Activated T-cell treated with anti-CD3 and anti-CD28 coated beads for 4 hours (primary cell): ENCODE data around the gene CCSER1.
"Not testable (repeated sequence)": the region's sequence is repeated elsewhere in the genome, so short reads cannot be mapped to it uniquely, and the experiment has no call there.

ENCODE experiments used
- DNase-seq: peaks from one replicate; pipeline ENCODE4 v3.0.0-alpha.2; 2020

Gene CCSER1

DNA sequence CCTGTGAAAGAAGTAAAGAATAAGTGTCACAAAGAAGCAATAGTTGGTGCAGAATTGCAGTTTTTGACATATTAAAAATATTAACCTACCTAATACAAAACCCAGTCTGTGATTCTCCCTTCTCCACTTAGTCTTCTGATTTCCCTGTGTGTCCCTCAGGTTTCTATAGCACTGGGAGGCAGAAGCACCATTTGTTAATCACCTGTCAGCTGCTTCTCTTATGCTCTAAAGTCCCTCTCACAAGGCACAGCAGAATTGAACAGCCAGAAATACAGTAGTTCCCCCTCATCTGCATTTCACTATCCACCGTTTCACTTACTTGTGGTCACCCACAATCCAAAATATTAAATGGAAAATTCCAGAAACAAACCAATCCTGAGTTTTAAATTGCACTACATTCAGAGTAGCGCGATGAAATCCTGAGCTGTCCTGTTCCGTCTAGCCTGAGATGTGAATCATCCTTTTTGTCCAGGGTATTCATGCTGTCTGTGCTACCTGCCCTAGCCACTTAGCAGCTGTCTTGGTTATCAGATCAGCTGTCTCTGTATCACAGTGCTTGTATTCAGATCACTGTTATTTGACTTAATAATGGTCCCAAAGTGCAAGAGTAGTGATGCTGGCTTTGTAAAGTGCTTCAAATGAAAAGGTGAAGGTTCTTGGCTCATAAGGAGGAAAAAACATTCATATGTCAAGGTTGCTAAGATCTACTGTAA lies 1192.5 kb downstream of the CCSER1 start:
- DNase-seq: no peak

DNA sequence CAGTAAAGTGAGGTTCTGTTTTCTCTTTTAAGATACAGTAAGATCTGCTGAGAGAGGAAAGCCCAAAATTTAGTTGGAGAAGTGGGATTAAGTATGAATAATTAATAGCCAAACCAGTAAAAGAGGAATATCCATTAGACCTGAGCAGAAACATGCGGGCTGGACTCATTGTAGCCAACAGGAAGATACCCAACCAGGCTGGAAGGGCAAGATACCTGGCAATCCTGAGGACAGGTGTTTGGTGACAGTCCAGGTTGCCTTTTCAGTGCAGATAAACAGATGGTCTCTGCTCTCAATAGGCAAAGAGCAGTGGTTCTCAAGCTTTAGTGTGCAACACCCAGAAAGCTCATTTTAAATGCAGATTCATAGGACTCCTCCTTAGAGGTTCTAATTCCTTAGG lies 1195.8 kb downstream of the CCSER1 start:
- DNase-seq: no peak

DNA sequence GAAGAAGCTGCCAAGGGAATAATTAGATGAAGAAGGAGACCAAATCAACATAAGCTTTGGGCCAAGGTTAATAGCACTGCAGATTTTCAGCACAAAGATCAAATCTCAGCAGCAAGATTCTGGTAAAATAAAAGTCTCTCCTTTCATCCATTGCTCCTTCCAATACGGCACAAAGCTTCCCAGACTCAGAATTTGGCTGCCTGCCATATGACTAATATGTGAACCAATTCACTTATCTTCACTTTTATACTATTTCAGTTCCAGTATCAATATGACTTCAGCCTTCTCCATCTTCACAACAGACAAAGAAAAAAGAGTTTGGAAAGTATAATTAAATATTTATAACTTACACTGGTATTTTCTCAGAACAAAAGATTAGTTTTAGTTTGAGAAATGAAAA lies 1198.3 kb downstream of the CCSER1 start:
- DNase-seq: no peak

DNA sequence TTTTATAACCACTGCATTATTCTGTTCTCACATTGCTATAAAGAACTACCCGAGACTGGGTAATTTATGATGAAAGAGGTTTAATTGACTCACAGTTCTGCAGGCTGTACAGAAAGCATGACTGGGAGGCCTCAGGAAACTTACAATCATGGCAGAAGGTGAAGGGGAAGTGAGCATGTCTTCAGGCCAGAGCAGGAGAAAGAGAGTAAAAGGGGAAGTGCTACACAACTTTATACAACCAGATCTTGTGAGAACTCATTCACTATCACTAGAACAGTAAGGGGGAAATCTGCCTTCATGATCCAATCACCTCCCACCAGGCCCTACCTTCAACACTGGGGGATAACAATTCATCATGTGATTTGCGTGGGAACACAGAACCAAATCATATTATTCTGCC lies 1199.0 kb downstream of the CCSER1 start:
- not testable (repeated sequence) for DNase-seq

DNA sequence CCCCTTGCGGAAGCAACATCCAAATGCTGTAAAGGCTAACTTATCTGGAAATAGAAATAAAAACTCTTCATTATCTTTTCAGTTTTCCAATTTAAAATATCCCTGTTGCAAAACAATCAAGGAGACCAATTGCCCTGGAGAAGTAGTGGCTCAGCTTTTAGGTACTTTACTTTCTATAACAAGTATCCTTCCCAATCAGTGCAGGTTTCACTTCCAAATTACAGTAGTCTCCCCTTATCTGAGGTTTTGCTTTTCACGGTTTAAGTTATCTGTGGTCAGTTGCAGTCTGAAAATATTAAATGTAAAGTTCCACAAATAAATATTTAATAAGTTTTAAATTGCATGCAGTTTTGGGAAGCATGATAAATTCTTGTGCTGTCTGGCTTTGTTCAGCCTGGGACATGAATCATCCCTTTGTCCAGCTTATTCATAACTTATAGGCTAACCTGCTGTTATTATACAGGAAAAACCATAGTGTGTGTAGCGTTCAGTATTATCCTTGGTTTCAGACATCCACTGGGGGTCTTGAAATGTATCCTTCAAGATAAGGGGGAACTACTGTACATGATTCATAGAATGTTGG lies 1203.5 kb downstream of the CCSER1 start:
- no peak for DNase-seq

DNA sequence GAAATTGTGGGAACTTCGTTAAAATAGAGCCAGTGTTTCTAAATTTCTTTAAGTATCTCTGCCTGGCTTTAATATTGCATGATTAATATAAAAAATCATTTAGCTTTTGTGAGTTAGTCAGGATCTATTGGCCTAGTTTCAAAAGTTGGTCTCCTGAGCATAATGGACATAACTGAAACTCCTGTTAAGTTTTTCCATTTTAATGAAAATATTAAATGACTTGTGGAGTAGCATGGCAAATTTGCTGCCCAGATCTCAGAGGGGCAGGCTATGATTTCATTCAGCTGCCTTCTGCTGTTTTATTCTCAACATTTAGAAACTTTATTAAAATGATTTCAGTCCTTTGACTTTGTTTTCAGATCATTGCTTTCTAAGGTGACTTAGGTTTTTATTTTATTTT lies 1213.6 kb downstream of the CCSER1 start:
- DNase-seq: no peak

DNA sequence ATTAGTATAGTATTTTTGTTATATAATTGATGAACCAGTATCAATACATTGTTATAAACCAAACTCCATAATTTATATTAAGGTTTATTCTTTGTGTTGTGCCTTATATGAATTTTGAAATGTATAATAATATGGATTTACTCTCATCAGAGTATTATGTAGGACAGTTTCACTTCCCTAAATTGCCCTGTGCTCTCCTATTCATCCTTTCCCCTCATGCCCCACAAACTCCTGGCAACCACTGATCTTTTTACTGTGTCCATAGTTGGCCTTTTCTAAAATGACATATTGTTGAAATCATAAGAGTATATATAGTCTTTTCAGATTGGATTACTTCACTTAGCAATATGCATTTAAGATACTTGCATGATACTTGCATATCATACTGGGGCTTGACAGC lies 1218.4 kb downstream of the CCSER1 start:
- DNase-seq: no peak

DNA sequence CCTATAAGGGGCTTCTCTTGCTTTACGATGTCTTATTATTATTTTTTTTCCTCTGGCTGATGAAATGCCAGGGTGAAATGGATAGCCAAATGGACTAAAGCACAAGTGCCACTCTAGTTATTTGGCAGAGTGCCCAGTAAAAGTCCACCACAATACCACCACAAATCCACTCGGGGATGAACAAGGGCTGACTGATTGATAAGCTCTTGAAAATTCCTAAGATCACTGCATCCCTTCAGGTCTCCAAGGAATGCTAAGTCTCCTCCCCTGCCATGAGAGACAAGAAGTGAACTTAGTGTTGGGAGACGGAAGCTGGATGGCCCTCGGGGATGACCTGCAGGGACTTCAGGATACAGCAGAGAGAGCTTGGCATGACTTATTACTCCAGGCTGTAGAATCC lies 1229.3 kb downstream of the CCSER1 start:
- not testable (repeated sequence) for DNase-seq

DNA sequence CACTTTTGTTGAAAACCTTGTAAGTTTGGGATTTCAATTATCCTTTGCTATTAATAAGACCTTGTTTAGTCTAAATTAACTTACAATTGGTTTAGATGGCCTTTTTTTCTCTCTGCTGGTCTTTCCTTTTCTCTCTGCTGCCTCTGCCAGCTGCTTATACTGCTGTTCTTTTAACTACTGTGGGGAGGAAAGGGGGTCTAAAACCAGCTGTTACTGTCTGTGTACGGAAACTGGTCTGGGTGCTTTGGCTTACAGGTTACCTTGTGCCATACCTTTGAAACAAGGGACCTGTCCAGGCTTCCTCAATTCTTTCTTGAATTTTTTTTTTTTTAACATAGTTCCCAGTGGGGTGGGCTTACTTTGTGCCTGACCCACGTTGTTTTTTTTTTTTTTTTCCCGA lies 1230.8 kb downstream of the CCSER1 start:
- not testable (repeated sequence) for DNase-seq

DNA sequence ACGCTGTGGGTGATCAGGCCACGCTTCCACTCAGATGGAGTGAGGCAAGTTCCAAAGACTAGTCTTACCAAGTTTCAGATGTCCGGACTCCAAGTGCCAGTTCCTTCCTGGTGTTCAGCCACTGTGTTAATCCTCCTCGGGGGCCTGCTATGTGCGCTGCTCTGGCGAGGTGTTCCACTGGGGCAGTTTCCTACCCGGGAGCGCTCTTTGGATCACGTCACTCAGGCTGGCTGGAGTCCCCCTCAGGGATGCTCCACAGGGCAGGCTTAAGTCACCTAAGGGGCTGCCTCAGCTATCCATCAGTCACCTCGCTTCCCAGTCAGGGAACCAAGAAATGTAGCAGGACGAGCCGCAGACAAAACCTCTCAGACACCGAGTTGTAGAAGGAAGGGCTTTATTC lies 1231.4 kb downstream of the CCSER1 start:
- not testable (repeated sequence) for DNase-seq

DNA sequence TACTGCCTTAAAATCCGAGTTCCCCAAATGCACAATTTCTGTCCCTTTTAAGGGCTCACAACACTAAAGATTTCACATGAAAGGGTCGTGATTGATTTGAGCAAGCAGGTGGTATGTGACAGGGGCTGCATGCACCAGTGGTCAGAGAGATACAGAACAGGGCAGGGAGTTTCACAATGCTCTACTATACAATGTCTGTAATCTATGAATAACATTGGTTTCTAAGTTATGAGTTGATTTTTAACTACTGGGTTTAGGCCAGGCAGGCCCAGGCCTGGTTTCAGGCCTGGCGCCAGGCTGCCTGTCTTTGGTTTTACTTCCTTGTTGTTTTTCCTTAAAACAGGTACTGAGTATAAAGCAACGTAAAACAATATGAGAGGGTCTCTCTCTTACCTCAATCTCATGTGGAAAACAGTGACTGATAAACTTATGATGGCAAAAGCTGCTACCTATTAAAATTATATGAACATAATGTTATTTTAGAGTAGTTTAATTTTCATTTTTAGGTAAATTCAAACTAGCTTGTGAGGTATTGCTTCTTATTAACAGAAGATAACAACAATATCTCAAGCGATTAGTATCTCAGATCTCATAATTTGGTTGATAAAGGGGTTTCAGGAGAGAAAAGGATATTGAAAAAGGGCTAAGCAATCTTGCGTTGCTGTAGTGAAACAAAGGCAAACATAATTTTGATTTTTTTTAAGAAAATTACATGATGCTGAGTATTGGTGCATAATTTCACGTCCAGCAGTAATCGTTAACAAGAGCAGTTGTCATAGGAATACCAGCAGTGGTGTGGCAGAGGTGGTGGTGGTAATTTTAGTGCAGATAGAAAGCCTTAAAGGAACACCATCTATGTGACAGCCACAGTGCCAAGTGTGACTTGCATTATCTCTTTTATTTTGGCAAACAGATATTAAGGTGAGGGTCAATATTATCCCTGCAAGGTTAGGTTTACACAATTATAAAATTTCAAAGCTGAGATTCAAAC lies 1232.1 kb downstream of the CCSER1 start:
- DNase-seq: no peak

DNA sequence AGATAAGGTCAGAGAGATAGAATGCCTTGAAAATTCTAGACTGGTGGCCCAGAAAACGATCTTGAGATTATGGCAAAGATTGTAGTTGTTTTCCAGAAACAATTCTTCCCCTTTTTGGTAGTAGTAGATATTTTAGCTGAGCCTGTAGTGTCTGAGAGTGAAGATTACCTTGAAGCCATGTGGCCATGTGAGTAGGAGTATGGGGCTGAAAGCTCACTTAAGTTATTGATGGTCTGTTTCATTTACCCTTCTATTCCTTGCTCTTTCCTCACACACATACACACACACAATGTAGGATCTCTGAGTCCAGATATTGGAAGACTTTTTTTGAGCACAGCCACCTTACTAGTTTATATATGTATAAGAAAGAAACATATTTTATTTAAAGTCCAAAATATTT lies 1234.9 kb downstream of the CCSER1 start:
- no peak for DNase-seq

DNA sequence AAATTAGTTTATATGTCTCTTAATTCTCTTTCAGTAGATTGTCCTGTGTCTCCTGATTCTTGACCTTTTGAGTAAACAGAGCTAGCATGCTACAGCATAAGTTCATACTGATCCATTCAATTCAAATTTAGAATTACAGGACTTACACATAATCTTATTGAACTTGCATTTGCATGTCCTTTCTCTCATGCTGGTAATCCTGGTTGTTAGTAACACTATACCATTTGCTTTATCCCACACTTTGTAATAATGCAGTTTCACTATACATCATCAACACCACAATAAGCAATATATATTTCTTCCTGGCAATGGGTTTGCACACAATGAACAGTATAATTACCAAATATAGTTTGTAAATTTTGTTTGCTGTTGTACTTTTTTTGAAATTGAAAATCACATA lies 1239.4 kb downstream of the CCSER1 start:
- no peak for DNase-seq

DNA sequence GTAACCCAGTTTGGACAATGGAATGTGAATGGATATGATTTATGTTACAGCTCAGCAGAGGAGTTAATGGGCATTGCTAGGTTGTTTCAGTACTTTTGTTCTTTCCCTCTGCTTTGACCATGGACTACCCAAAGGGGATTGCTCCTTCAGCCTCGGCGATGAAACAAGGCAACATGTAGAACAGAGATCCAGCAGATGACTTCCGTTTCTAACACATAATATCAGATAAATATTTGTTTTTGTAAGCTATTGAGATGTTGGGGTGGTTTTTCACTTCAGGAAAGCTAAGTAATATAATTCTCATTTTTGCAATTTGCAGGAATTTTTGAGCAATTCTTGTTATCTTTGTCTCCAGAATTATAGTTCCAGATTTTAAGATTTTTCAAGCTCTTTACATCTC lies 1241.9 kb downstream of the CCSER1 start:
- DNase-seq: no peak

DNA sequence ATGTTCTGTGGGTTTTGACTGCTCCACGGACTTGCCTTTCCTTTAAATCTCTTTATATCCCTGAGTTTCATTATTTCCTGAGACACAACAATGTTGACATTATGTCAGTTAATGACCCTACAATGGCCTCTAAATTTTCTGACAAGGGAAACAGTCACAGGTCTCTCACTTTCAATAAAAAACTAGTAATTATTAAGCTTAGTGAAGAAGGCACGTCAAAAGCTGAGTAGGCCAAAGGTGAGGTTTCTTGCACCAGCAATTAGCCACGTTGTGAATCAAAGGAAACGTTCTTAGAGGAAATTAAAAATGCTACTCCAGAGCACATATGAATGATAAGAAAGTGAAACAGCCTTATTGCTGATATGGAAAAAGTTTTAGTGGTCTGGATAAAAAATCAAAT lies 1246.4 kb downstream of the CCSER1 start:
- no peak for DNase-seq

DNA sequence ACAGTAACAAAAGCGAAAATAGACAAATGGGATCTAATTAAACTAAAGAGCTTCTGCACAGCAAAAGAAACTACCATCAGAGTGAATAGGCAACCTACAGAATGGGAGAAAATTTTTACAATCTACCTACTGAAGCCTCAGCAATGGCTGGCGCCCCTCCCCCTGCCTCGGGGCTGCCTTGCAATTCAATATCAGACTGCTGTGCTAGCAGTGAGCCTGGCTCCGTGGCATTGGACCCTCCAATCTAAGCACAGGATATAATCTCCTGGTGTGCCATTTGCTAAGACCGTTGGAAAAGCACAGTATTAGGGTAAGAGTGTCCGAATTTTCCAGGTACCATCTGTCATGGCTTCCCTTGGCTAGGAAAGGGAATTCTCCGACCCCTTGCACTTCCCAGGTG lies 1278.2 kb downstream of the CCSER1 start:
- not testable (repeated sequence) for DNase-seq

DNA sequence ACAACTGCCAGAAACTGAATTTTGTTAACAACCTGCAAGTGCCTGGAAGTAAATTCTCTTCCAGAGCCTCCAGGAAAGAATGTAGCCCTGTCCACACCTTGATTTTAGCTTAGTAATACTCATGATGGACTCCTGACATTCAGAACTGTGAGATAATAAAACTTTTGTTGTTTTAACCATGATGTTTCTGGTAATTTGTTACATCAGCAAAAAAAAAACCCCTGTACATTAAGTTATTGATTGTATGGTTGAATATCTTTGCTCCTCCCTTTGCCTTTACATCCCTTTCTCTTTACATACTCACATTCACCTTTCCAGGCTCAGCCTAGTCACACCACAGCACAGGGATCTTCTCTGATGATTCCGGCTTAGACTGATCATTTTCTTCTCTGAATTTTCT lies 1294.8 kb downstream of the CCSER1 start:
- DNase-seq: no peak

DNA sequence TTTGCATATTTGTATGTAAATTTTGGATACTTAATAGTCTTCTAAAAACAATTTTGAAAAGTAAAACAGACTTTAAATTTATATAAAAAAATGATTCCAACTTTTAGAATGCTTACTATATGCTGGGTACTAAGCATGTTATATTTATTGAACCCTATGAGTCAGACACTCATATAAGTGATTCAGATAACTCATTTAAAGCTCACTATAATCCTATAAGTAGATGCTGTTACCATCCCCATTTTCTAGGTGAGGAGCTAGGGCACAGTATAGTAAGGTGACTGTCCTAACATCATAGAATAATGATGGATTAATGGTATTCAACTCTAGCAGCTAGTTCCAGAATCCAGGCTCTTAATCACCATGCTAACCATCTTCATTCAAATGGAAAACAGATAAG lies 1299.5 kb downstream of the CCSER1 start:
- DNase-seq: no peak

DNA sequence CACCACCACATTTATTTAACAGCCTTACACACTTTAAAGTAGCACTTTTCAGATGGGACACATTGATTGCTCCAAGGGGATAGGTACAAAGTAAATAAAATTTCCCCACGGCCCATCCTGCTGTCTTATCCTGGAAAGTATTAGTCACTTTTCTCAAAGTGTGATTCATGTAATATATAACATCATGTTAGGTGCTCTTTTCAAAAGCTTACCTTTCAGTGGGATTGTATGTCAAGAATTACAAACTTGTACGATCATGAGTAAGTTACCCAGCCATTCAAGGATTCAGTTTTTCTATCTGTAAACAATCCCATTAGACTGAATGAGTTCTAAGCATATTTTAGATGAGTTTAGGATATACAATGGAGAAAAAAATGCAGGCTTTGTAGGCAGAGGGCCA lies 1300.0 kb downstream of the CCSER1 start:
- DNase-seq: no peak

DNA sequence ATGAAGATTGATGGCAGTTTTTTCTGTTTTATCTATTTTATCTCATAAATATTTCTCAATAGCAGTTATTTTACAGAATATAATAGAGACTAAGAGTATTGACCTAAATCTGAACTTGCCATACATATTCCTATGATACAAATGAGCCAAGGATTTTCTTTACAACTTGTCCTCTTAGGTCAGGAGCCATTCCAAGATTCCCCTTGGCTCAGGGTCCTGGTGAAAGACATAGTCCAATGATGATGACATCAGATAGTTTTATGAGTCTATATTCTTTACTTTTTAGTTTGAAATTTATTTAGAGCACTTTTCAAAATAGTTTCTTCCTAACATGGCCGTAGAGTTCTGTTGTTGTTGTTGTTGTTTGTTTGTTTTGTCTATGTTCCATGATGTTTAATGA lies 1307.4 kb downstream of the CCSER1 start:
- no peak for DNase-seq

DNA sequence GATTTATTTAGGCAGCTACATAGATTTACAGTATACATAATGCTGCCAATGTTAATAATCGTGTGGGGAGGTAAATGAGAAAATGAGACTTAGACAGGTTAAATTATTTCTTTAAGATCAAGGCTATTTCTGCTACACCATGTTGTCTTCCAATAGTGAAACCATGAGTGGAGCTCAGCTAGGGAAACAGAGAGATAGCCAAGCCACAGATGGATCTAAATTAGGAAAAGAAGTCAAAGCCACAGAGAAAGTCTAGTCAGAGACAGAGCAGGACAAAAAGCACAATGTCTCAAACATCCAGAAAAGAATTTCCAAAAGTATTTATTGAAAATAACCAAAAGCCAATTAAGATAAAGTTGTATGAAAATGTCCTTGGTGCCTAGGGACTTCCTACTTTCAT lies 1309.4 kb downstream of the CCSER1 start:
- DNase-seq: no peak

DNA sequence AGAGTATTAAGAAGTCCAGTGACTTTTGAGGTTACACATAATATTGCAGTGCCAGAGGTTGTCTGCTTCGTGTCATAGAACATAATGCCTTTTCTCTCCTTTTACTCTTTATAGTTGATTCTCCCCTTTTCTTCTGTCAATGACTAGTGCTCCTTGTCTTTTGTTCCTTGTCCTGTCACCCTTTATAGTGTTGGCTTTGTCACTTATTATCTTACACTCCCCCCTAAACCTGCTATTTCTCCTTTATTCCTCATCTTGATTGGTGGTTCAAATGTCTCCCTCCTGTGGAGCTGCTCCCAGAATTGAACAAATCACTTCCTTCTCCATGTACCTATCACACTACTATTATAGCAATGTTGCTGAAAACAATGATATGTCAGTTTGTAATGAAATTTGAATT lies 1320.0 kb downstream of the CCSER1 start:
- DNase-seq: no peak

DNA sequence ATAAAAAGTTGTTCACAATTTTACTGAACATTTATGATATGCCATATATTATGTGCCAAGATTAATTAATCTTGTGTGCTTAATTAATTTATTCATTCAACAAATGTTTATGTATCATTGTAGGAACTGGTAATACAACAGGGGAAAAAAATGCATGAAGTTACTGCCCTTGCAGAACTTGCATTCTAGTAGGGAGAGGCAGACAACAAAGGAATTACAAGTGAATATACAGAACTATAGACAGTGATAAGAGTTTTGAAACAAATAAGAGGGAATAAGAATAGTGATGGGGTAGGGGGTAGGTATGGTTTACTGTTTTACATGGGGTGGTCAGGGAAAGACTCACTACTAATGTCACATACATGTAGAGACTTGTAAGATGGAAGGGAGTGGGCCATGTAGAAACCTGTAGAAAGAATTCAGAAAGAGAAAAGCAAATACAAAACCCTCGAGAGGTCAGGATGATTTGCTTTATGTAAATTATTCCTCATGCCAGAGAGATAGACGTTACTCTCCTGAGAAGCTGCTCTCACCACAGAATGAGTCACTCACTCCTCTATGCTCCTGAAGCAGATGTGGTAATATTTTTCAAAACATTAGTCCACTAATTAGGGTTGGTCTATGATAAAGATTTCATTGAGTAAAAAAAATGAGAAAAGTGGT lies 1321.6 kb downstream of the CCSER1 start:
- no peak for DNase-seq
